GM13977 (cell line): Measurements from ENCODE around the gene DYNC2I2.

ENCODE experiments used
- DNase-seq: peaks from one replicate; pipeline ENCODE4 v3.0.0; 2012; ENCODE audit warnings: low spot score
- in situ Hi-C: fragments of 300-500 bp; cut with MboI; formaldehyde crosslinking; loops from one replicate; pipeline ENCODE4 v1.12.0; 2022; ENCODE audit warnings: low sequenced_read_pairs, low pct_unique_long_range_greater_than_20kb, mixed read lengths, inconsistent platforms; ENCODE audit not compliant: unreplicated experiment
- TF ChIP-seq, protein P1 (sequence below): IDR thresholded peaks from 2 replicates; pipeline ENCODE4 v1.5.1; 2012; ENCODE audit warnings: mild to moderate bottlenecking, control low read depth; ENCODE audit not compliant: insufficient read depth; ENCODE audit errors: extremely low read depth, missing control alignments

DYNC2I2 gene

GRCh38 chr9:128632066-128632465 is 24.6 kb downstream of the DYNC2I2 start:
- DNase-seq, result no peak
- TF ChIP-seq, protein P1, sequence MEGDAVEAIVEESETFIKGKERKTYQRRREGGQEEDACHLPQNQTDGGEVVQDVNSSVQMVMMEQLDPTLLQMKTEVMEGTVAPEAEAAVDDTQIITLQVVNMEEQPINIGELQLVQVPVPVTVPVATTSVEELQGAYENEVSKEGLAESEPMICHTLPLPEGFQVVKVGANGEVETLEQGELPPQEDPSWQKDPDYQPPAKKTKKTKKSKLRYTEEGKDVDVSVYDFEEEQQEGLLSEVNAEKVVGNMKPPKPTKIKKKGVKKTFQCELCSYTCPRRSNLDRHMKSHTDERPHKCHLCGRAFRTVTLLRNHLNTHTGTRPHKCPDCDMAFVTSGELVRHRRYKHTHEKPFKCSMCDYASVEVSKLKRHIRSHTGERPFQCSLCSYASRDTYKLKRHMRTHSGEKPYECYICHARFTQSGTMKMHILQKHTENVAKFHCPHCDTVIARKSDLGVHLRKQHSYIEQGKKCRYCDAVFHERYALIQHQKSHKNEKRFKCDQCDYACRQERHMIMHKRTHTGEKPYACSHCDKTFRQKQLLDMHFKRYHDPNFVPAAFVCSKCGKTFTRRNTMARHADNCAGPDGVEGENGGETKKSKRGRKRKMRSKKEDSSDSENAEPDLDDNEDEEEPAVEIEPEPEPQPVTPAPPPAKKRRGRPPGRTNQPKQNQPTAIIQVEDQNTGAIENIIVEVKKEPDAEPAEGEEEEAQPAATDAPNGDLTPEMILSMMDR, result no peak
- in situ Hi-C loops, result no loop called here

GRCh38 chr9:128631636-128632035 is 25.0 kb downstream of the DYNC2I2 start:
- in situ Hi-C loops, result no loop called here
- no peak for DNase-seq
- TF ChIP-seq, protein P1, result no peak

DNA sequence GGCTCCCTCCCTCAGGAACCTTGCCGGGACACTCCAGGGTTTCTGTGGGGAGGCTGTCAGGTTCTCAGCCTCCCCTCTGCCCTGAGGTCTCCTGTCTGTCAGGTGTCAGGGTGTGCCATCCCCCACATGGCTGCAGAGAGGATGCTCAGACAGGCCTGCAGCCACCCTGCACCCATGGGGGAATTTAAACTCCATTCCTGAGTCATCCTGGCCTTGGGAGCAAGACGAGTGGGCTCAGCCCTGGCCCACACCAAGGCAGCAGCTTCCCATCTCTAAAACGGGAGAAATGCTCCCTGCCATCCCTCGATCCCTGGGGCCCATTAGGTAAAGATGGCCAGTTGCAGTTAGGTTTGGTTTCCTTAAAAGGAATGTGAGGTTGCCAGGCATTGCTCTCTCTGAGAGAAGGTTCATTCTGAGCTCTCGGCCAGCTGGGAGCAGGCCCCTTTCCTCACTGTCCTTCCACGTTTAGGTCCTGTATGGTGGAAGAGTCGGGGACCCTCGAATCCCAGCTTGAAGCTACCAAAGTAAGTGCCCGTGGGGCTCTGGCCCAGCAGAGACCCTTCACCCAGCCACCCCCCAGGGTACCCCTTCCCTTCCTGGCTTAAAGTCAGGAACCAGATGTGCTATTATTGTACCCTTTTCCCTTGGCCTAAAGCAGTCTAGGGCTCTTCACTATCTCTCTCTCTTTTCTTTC is 26.6 kb downstream of the DYNC2I2 start:
- no peak for DNase-seq
- TF ChIP-seq, protein P1, result no peak
- in situ Hi-C loops, result no loop called here

DNA sequence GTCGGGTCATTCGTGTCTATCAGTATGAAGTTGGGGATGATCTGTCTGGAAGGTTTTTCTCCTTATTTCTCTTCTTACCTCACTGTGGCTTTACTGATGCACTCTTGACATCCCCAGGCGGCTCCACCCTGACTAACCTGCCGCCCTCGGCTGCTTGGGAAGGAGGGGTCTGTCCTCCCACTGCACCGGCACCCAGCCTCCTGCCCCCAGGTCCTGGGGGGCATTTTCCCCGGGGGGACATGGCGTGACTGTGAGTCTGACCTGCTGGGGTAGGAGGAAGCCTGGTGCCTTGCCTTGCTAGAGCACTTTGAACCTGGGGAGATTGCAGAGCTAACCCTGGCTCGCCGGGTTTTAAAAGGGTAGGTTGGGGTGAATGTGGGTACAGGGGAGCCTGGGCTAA is 27.5 kb downstream of the DYNC2I2 start:
- DNase-seq, result no peak
- TF ChIP-seq, protein P1, result no peak
- in situ Hi-C loops, result no loop called here

- no peak for DNase-seq
- TF ChIP-seq, protein P1, result no peak
- in situ Hi-C loops, result no loop called here
Observed at GRCh38 chr9:128628471-128629048, 28.1 kb downstream of the DYNC2I2 start.

DNA sequence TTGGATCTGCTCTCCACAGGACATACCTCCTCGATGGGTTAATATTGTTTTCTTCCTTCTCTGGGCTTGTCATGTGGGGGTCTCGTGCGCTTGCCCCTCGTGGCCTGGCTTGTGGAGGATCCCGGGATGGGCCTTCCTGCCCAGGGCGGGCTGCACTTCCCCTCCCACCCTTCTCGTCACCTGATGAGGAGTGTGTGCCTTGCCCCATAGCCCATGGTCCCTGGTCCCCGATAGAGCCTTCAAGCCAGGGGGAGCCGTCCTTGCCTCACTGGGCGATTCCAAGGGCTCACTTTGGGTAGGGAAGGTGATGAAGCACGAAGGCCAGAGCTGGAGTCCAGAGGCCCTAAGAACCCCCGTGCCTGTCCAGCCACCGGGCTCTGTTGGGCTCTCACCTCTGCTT is 28.7 kb downstream of the DYNC2I2 start:
- no peak for DNase-seq
- in situ Hi-C loops, result no loop called here
- TF ChIP-seq, protein P1, result no peak
